ENCODE measurements around the gene TIMP4.

The TIMP4 gene

DNA sequence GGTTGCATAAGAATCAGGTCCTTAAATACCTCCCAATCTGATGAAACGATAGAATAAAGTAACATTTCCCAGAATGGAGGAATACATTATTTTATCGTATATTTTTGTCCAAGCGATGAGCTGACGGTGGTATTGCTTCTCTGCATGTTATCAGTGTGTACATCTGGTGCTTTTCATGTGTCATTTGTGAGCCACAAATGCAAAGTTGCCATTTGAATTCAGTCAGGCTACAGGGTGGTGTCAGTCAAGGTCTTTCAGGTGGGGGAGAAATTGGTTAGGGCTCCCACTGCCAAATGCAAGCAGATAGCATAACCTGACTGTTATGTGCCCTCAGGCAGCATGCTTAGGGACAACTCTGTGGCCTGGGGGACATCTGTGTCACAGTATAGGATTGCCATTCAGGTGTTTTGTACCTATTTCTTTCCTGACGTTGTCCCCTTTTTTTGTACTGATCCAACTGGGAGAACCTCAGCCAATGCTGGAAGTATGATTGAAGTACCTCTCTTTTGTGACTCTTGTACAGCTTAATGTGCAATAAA is 26.5 kb upstream of the TIMP4 start:
- Histone ChIP-seq H3K27me3 (ENCODE audit: control insufficient read depth in 1 of 2, insufficient read depth in 2 of 2, low read length in 2 of 2) (no peaks in the 10 kb centered on the region), H3K4me3 (ENCODE audit: low read length in 2 of 2) (no peak overlapping the region), H3K9ac (ENCODE audit: low read length in 2 of 2) (no peak overlapping the region), H3K27ac (ENCODE audit: low read length) (no peak overlapping the region), H3K9me3 (ENCODE audit: control insufficient read depth in 2 of 2, low read length in 2 of 2) (no peaks in the 10 kb centered on the region), H3K4me1 (ENCODE audit: control insufficient read depth, insufficient read depth, low read length) (peaks cover 3% of the 10 kb centered on the region), H3K36me3 (ENCODE audit: control insufficient read depth in 2 of 2, insufficient read depth in 2 of 2, low read length in 2 of 2) (no peaks in the 10 kb centered on the region)

DNA sequence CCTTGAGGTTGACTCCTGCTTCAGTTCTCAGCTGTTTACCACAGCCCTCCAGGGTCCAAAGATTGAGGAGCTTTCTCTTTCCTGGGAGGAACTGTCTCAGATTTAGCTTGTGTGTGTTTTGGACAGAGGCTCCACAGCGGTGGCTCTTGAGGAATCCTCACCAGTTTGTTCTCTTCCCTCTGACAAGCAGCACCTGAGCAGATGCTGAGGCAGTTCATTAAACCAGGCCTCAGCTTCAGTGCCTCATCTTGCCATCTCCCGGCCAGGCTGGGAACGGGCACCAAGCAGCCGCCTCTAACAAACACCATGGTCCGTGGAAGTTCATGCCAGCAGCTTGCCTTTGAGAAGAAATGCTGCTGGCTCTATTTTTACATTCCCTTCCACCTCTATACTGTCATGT is 25.8 kb upstream of the TIMP4 start:
- peaks cover 3% of the 10 kb centered on the region for H3K4me1 ChIP-seq (ENCODE audit: control insufficient read depth, insufficient read depth, low read length)
- H3K36me3 ChIP-seq (ENCODE audit: control insufficient read depth in 2 of 2, insufficient read depth in 2 of 2, low read length in 2 of 2), result no peaks in the 10 kb centered on the region
- no peak overlapping the region for H3K9ac ChIP-seq (ENCODE audit: low read length in 2 of 2)
- no peak overlapping the region for H3K27ac ChIP-seq (ENCODE audit: low read length)
- H3K27me3 ChIP-seq (ENCODE audit: control insufficient read depth in 1 of 2, insufficient read depth in 2 of 2, low read length in 2 of 2), result no peaks in the 10 kb centered on the region
- no peak overlapping the region for H3K4me3 ChIP-seq (ENCODE audit: low read length in 2 of 2)
- no peaks in the 10 kb centered on the region for H3K9me3 ChIP-seq (ENCODE audit: control insufficient read depth in 2 of 2, low read length in 2 of 2)

DNA sequence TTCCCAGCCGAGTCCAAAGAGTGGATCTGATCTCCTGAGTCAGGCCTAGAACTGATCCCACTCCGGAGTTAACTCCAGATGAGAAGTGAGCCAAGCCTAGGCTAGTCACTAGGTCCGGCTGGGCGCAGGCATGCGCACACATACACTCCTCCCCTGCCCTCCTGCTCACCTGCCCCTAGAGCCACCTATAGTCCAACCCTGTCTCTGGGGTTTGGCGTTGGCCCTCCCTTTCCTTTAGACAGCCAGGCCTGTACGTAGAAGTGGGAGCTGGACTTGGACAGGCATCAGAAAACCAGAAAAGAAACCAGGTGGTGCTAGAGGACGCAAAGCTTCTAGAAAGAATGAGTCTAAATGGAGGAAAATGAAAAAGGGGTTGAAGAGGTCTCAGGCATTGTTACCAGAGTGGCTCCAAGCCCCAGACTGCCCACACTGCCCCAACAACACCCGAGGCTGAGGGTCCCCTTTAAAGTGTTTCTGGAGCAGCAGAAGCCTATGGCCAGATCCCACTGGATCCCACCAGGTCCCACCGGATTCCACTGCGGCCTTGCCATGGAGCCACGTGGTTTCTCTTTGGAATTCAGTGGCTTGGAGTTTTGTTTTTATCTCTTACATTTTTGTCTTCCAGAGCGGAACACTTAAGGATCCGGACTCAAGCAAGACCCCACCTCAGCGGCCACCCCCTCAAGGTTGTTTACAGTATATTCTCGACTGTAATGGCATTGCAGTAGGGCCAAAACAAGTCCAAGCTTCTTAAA is 24.2 kb upstream of the TIMP4 start:
- Histone ChIP-seq H3K9me3 (ENCODE audit: control insufficient read depth in 2 of 2, low read length in 2 of 2) (no peaks in the 10 kb centered on the region), H3K27ac (ENCODE audit: low read length) (no peak overlapping the region), H3K27me3 (ENCODE audit: control insufficient read depth in 1 of 2, insufficient read depth in 2 of 2, low read length in 2 of 2) (no peaks in the 10 kb centered on the region), H3K4me1 (ENCODE audit: control insufficient read depth, insufficient read depth, low read length) (no peaks in the 10 kb centered on the region), H3K36me3 (ENCODE audit: control insufficient read depth in 2 of 2, insufficient read depth in 2 of 2, low read length in 2 of 2) (no peaks in the 10 kb centered on the region), H3K9ac (ENCODE audit: low read length in 2 of 2) (no peak overlapping the region), H3K4me3 (ENCODE audit: low read length in 2 of 2) (no peak overlapping the region)

DNA sequence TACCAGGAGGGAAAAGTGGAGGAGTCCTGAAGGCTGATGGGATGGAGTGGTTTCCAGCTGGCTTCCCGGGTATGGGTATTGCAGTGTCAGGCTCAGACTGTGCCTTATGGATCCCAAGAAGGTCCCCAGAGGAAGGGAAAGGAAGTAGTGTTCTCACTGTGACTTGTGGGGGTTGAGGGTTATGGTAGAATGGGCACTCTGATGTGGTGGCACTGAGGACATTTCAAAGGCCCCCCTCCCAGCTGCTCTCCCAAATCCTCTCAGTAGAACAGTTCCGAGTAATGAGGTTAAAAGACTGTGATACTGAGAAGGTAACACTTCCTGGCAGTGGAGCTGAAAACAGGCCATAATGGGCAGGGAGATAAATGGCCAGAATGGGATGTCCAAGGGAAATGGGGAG is 23.1 kb upstream of the TIMP4 start:
- H3K4me3 ChIP-seq (ENCODE audit: low read length in 2 of 2), result no peak overlapping the region
- H3K27ac ChIP-seq (ENCODE audit: low read length), result no peak overlapping the region
- no peaks in the 10 kb centered on the region for H3K4me1 ChIP-seq (ENCODE audit: control insufficient read depth, insufficient read depth, low read length)
- no peaks in the 10 kb centered on the region for H3K9me3 ChIP-seq (ENCODE audit: control insufficient read depth in 2 of 2, low read length in 2 of 2)
- no peak overlapping the region for H3K9ac ChIP-seq (ENCODE audit: low read length in 2 of 2)
- H3K27me3 ChIP-seq (ENCODE audit: control insufficient read depth in 1 of 2, insufficient read depth in 2 of 2, low read length in 2 of 2), result no peaks in the 10 kb centered on the region
- H3K36me3 ChIP-seq (ENCODE audit: control insufficient read depth in 2 of 2, insufficient read depth in 2 of 2, low read length in 2 of 2), result no peaks in the 10 kb centered on the region

DNA sequence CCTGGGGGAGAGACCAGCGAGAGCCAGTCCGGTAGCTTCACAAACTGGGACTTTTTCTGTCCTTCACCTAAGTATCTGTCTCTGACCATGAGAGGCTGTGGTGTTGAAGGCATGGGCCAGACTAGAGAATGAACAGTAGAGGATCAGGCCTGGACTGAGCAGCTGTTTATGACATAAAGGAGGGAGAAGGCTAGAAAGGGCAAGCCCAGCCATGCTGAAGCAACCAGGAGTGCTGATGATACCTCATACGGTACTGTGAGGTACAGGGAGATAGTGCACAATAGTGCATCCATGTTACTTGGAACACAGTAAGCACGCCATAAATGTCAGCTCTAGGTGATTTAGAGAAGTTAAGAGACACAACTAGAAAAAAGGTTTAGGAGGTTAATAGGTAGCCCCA is 22.6 kb upstream of the TIMP4 start:
- no peak overlapping the region for H3K4me3 ChIP-seq (ENCODE audit: low read length in 2 of 2)
- H3K4me1 ChIP-seq (ENCODE audit: control insufficient read depth, insufficient read depth, low read length), result no peaks in the 10 kb centered on the region
- H3K27ac ChIP-seq (ENCODE audit: low read length), result no peak overlapping the region
- no peak overlapping the region for H3K9ac ChIP-seq (ENCODE audit: low read length in 2 of 2)
- no peaks in the 10 kb centered on the region for H3K27me3 ChIP-seq (ENCODE audit: control insufficient read depth in 1 of 2, insufficient read depth in 2 of 2, low read length in 2 of 2)
- no peaks in the 10 kb centered on the region for H3K36me3 ChIP-seq (ENCODE audit: control insufficient read depth in 2 of 2, insufficient read depth in 2 of 2, low read length in 2 of 2)
- H3K9me3 ChIP-seq (ENCODE audit: control insufficient read depth in 2 of 2, low read length in 2 of 2), result no peaks in the 10 kb centered on the region

DNA sequence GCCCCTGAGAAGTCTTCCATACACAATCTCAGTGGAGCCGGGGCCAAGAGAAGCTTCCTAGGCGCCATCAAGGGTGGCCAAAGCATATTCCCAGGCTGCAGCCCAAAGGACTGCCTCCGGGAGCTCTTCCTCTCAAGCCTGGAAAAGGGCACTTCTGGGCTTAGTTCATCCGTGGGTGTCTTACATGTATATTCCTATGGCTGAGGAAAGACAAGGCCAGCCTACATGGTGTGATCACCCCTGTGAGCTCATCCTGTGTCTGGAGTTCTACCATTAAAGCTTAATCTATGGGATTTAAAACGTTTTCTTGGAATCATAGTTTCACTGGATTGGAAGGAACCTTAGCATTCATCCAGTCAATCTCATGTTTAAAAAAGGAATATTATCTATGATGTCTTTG is 21.9 kb upstream of the TIMP4 start:
- Histone ChIP-seq H3K27ac (ENCODE audit: low read length) (no peak overlapping the region), H3K4me3 (ENCODE audit: low read length in 2 of 2) (no peak overlapping the region), H3K4me1 (ENCODE audit: control insufficient read depth, insufficient read depth, low read length) (no peaks in the 10 kb centered on the region), H3K27me3 (ENCODE audit: control insufficient read depth in 1 of 2, insufficient read depth in 2 of 2, low read length in 2 of 2) (no peaks in the 10 kb centered on the region), H3K9me3 (ENCODE audit: control insufficient read depth in 2 of 2, low read length in 2 of 2) (no peaks in the 10 kb centered on the region), H3K36me3 (ENCODE audit: control insufficient read depth in 2 of 2, insufficient read depth in 2 of 2, low read length in 2 of 2) (no peaks in the 10 kb centered on the region), H3K9ac (ENCODE audit: low read length in 2 of 2) (no peak overlapping the region)

DNA sequence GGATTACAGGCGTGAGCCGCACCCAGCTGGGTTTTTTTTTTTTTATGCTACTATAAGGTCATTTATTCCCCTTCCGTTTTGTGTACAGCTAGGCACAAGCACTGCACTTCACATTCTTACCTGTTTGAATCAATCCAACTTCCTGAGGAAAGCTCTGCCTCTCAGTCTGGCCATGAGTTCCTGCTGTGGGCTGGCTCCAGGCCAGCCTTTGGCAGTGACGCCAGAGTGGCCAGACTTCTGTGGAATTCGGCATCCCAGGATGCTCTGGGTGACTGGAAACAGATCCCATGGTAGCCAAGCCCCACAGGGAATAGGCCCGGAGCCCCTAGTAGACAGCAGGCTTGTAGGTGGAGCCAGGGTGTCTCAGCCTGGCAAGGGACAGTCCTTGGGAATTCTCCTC is 21.5 kb upstream of the TIMP4 start:
- H3K36me3 ChIP-seq (ENCODE audit: control insufficient read depth in 2 of 2, insufficient read depth in 2 of 2, low read length in 2 of 2), result no peaks in the 10 kb centered on the region
- no peaks in the 10 kb centered on the region for H3K4me1 ChIP-seq (ENCODE audit: control insufficient read depth, insufficient read depth, low read length)
- no peak overlapping the region for H3K9ac ChIP-seq (ENCODE audit: low read length in 2 of 2)
- H3K27me3 ChIP-seq (ENCODE audit: control insufficient read depth in 1 of 2, insufficient read depth in 2 of 2, low read length in 2 of 2), result no peaks in the 10 kb centered on the region
- no peak overlapping the region for H3K27ac ChIP-seq (ENCODE audit: low read length)
- no peak overlapping the region for H3K4me3 ChIP-seq (ENCODE audit: low read length in 2 of 2)
- H3K9me3 ChIP-seq (ENCODE audit: control insufficient read depth in 2 of 2, low read length in 2 of 2), result no peaks in the 10 kb centered on the region

DNA sequence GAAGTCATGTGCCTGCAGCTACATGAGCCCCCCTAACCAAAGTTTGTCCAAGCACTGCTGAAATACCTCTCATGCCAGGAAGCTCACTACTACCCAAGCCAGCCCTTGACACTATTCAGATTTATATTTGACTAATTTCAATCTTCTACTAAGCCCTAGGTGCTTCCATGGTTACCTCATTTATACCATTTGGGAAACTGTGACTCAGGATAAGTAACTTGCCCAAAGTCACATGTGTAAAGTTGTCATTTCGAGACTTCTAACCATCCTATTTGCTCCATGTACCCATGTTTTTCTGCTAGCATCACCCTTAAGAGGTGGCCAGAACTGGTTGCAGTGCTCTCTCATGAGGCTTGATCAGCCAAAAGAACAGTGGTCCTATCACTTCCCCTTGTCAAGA is 20.7 kb upstream of the TIMP4 start:
- no peak overlapping the region for H3K4me3 ChIP-seq (ENCODE audit: low read length in 2 of 2)
- H3K27me3 ChIP-seq (ENCODE audit: control insufficient read depth in 1 of 2, insufficient read depth in 2 of 2, low read length in 2 of 2), result no peaks in the 10 kb centered on the region
- H3K9me3 ChIP-seq (ENCODE audit: control insufficient read depth in 2 of 2, low read length in 2 of 2), result no peaks in the 10 kb centered on the region
- no peak overlapping the region for H3K27ac ChIP-seq (ENCODE audit: low read length)
- H3K36me3 ChIP-seq (ENCODE audit: control insufficient read depth in 2 of 2, insufficient read depth in 2 of 2, low read length in 2 of 2), result no peaks in the 10 kb centered on the region
- H3K9ac ChIP-seq (ENCODE audit: low read length in 2 of 2), result no peak overlapping the region
- no peaks in the 10 kb centered on the region for H3K4me1 ChIP-seq (ENCODE audit: control insufficient read depth, insufficient read depth, low read length)

DNA sequence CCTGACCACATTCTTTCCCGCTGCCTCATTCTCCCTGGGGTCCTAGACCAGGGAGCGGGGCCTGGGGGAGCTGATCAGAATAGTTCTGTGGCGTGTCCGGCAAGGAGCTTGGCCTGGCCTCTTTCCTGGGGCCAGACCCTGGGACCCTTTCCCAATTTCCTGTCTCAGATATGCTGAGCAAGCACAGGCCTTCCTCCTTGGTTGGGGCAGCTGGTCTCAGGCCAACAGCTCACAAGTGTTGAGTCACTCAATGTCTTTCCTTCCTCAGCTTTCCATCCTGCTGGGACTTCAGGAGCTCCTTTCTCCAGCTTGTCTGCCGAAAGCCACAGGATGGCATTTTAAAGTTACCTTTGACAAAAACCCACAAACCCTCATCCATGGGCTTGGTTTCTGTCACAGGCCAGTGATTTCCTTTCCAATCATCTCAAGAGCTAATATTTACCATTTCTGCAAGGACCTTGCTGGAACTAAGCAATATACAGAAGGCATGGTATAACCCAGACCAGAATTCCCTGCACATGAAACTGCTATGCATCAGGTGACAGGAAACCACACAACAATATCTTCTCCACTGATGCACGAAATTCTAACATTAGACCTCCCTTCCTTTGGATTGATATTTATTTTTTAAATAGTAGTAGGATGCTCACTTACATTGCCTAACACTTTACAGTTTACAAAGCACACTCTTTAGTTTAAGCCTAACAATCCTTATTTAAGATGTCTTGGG is 19.5 kb upstream of the TIMP4 start:
- H3K27me3 ChIP-seq (ENCODE audit: control insufficient read depth in 1 of 2, insufficient read depth in 2 of 2, low read length in 2 of 2), result no peaks in the 10 kb centered on the region
- H3K9ac ChIP-seq (ENCODE audit: low read length in 2 of 2), result no peak overlapping the region
- no peaks in the 10 kb centered on the region for H3K4me1 ChIP-seq (ENCODE audit: control insufficient read depth, insufficient read depth, low read length)
- H3K36me3 ChIP-seq (ENCODE audit: control insufficient read depth in 2 of 2, insufficient read depth in 2 of 2, low read length in 2 of 2), result no peaks in the 10 kb centered on the region
- no peak overlapping the region for H3K4me3 ChIP-seq (ENCODE audit: low read length in 2 of 2)
- H3K27ac ChIP-seq (ENCODE audit: low read length), result no peak overlapping the region
- no peaks in the 10 kb centered on the region for H3K9me3 ChIP-seq (ENCODE audit: control insufficient read depth in 2 of 2, low read length in 2 of 2)

DNA sequence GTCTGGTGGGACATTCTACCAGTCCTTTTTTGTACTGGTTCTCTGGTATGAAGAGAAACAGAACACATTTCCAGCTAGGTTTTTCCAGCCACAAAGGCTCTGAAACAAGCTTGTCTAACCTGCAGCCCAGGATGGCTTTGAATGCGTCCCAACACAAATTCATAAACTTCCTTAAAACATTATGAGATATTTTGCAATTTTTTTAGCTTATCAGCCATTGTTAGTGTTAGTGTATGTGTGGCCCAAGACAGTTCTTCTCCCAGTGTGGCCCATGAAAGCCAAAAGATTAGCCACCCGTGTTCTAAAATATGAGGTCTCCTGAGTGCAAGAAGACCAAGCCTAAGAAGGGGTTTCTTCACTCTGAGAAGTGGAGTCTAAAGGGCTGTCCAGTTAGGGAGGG is 18.4 kb upstream of the TIMP4 start:
- no peaks in the 10 kb centered on the region for H3K36me3 ChIP-seq (ENCODE audit: control insufficient read depth in 2 of 2, insufficient read depth in 2 of 2, low read length in 2 of 2)
- no peak overlapping the region for H3K4me3 ChIP-seq (ENCODE audit: low read length in 2 of 2)
- no peak overlapping the region for H3K9ac ChIP-seq (ENCODE audit: low read length in 2 of 2)
- no peak overlapping the region for H3K27ac ChIP-seq (ENCODE audit: low read length)
- no peaks in the 10 kb centered on the region for H3K4me1 ChIP-seq (ENCODE audit: control insufficient read depth, insufficient read depth, low read length)
- no peaks in the 10 kb centered on the region for H3K27me3 ChIP-seq (ENCODE audit: control insufficient read depth in 1 of 2, insufficient read depth in 2 of 2, low read length in 2 of 2)
- H3K9me3 ChIP-seq (ENCODE audit: control insufficient read depth in 2 of 2, low read length in 2 of 2), result peaks cover 6% of the 10 kb centered on the region in 2 donors
